MCF 10A (cell line): ENCODE measurements around the gene TMEM203. TPM values are rescaled to one million over a fixed set of nuclear protein-coding genes. Genes with fewer than 3 reads are reported as not detected.
A peak's percentile ranks its signal among the peaks of the same experiment; 100 is the strongest.

Experiments
- BruUV-seq: library from RNA; stranded (reverse); fragments of 400-500 nt; replicated peaks from 2 replicates; lab custom pipeline; 2021; lab: Mats Ljungman, UMichigan
- CTCF ChIA-PET: fragments of 300-600 bp; sonication (Branson Sonifier 250); formaldehyde crosslinking; extraction: SDS; loops from one replicate; lab custom pipeline; 2021; ENCODE audit warnings: antibody characterized with exemption, inconsistent platforms; lab: Yijun Ruan, JAX
- POLR2A ChIA-PET: fragments of 300-600, 350-650 bp; sonication (Branson Sonifier 250); formaldehyde crosslinking; extraction: SDS; loops from one replicate; lab custom pipeline; 2020; ENCODE audit warnings: antibody characterized with exemption, inconsistent platforms; lab: Yijun Ruan, JAX
- DNase-seq: peaks from one replicate; pipeline ENCODE4 v3.0.0-alpha.2; 2018; ENCODE audit not compliant: unreplicated experiment
- H3K27ac Mint-ChIP-seq: one replicate; pipeline ENCODE4 v1.8.0; 2022; ENCODE audit warnings: mild to moderate bottlenecking, low read depth, mixed read lengths; ENCODE audit not compliant: unreplicated experiment
- H3K27me3 Mint-ChIP-seq: one replicate; pipeline ENCODE4 v1.8.0; 2022; ENCODE audit warnings: mixed read lengths; ENCODE audit not compliant: insufficient read depth, unreplicated experiment
- H3K36me3 Mint-ChIP-seq: one replicate; pipeline ENCODE4 v1.8.0; 2022; ENCODE audit warnings: mild to moderate bottlenecking, moderate library complexity, mixed read lengths; ENCODE audit not compliant: insufficient read depth, unreplicated experiment
- H3K4me1 Mint-ChIP-seq: one replicate; pipeline ENCODE4 v1.8.0; 2022; ENCODE audit warnings: mixed read lengths; ENCODE audit not compliant: insufficient read depth, unreplicated experiment
- H3K4me3 Mint-ChIP-seq: one replicate; pipeline ENCODE4 v1.8.0; 2022; ENCODE audit warnings: mild to moderate bottlenecking, moderate library complexity, mixed read lengths; ENCODE audit not compliant: unreplicated experiment
- H3K9me3 Mint-ChIP-seq: one replicate; pipeline ENCODE4 v1.8.0; 2022; ENCODE audit warnings: mixed read lengths; ENCODE audit not compliant: unreplicated experiment
- CTCF ChIP-seq: fragments of 200-600 bp; IDR thresholded peaks from one replicate; pipeline ENCODE4 v1.8.0; 2022; ENCODE audit warnings: antibody characterized with exemption, mild to moderate bottlenecking; ENCODE audit not compliant: unreplicated experiment
- intact Hi-C: fragments of 100-400 bp; cut with micrococcal nuclease; formaldehyde crosslinking; loops from 2 replicates; pipeline ENCODE4 v1.14.1; 2022
- total RNA-seq: library from RNA; stranded (reverse); gene quantifications from 2 replicates; pipeline ENCODE4 v1.2.3, GENCODE V29; 2022

The TMEM203 gene
- total RNA-seq, 1 experiment from 2014 or later, result 31.4 TPM

- H3K36me3 Mint-ChIP-seq, result peaks cover 47% of the 10 kb centered on the region
- intact Hi-C loops, result no loop called here
- peak overlapping the region; percentile 88 for H3K4me3 Mint-ChIP-seq
- ChIA-PET POLR2A (interaction anchor here (0.7 to 4.2 kb wide), 5 partner anchors 10 to 120 kb away, joined by 3 to 38 read pairs (median 13); partner anchors contain the start of genes MAN1B1 and TUBB4B), CTCF (interaction anchor here (0.6 to 3.8 kb wide), 6 partner anchors 10 to 238 kb away, joined by 3 to 9 read pairs (median 4); partner anchors contain the start of gene RNF224)
- H3K9me3 Mint-ChIP-seq, result no peaks in the 10 kb centered on the region
- peaks cover 16% of the 10 kb centered on the region for H3K4me1 Mint-ChIP-seq
- H3K27ac Mint-ChIP-seq, result no peak overlapping the region
- TF ChIP-seq CTCF, result no peak
- TSS peak; percentile 71 for BruUV-seq
- DNase-seq, result no peak
- H3K27me3 Mint-ChIP-seq, result no peaks in the 10 kb centered on the region
Observed at GRCh38 chr9:137206602-137207001, 1.2 kb upstream of the TMEM203 start.

GRCh38 chr9:137204731-137205125 is 720 bp downstream of the TMEM203 start:
- Mint-ChIP-seq H3K27ac (peak overlapping the region; percentile 82), H3K9me3 (no peaks in the 10 kb centered on the region), H3K36me3 (peaks cover 42% of the 10 kb centered on the region), H3K27me3 (no peaks in the 10 kb centered on the region), H3K4me1 (peaks cover 16% of the 10 kb centered on the region), H3K4me3 (peak overlapping the region; percentile 88)
- BruUV-seq, result no TSS peak
- intact Hi-C loops, result no loop called here
- no peak for TF ChIP-seq CTCF
- no peak for DNase-seq
- POLR2A ChIA-PET, result interaction anchor here (0.7 to 5.3 kb wide), 13 partner anchors 9 to 118 kb away, joined by 3 to 73 read pairs (median 7); partner anchors contain the start of genes ANAPC2, CYSRT1, MAN1B1 and RNF208
- CTCF ChIA-PET, result interaction anchor here (1.0 to 1.4 kb wide), 3 partner anchors 17 to 54 kb away, joined by 3 to 4 read pairs (median 3); no protein-coding TSS in a partner anchor

- intact Hi-C loops, result no loop called here
- Mint-ChIP-seq H3K27me3 (no peaks in the 10 kb centered on the region), H3K4me1 (peaks cover 25% of the 10 kb centered on the region), H3K9me3 (no peaks in the 10 kb centered on the region), H3K27ac (no peak overlapping the region), H3K36me3 (peaks cover 25% of the 10 kb centered on the region), H3K4me3 (no peak overlapping the region)
- POLR2A ChIA-PET, result interaction anchor here (3.0 to 5.3 kb wide), 2 partner anchors 14 to 22 kb away, joined by 40 to 73 read pairs; partner anchors contain the start of genes ANAPC2, CYSRT1, RNF208 and RNF224
- DNase-seq, result no peak
- CTCF ChIA-PET, result interaction anchor here (0.6 to 1.0 kb wide), 3 partner anchors 13 to 33 kb away, joined by 3 to 5 read pairs (median 4); no protein-coding TSS in a partner anchor
- BruUV-seq, result no TSS peak
- no peak for TF ChIP-seq CTCF
Observed at GRCh38 chr9:137202966-137203365, 2.5 kb downstream of the TMEM203 start.

- BruUV-seq, result no TSS peak
- CTCF ChIA-PET, result interaction anchor here (0.7 to 1.0 kb wide), 4 partner anchors 11 to 74 kb away, joined by 3 to 4 read pairs (median 3); no protein-coding TSS in a partner anchor
- Mint-ChIP-seq H3K4me3 (peak overlapping the region; percentile 73), H3K27me3 (no peaks in the 10 kb centered on the region), H3K9me3 (no peaks in the 10 kb centered on the region), H3K27ac (no peak overlapping the region), H3K36me3 (peaks cover 8% of the 10 kb centered on the region), H3K4me1 (peaks cover 11% of the 10 kb centered on the region)
- POLR2A ChIA-PET, result interaction anchor here (0.5 to 5.3 kb wide), 16 partner anchors 9 to 115 kb away, joined by 3 to 73 read pairs (median 4); partner anchors contain the start of genes ANAPC2, CYSRT1, MAN1B1 and NELFB
- TF ChIP-seq CTCF, result no peak
- DNase-seq, result no peak
- intact Hi-C loops, result no loop called here
Observed at GRCh38 chr9:137201205-137201868, 4.1 kb downstream of the TMEM203 start.
